ENCODE data around the gene SLC22A1.
A peak's percentile ranks its signal among the peaks of the same experiment; 100 is the strongest.
"Not testable (repeated sequence)": the region's sequence is repeated elsewhere in the genome, so short reads cannot be mapped to it uniquely, and the experiment has no call there.

SLC22A1 gene

GRCh38 chr6:160135907-160136655, 14.5 kb downstream of the SLC22A1 start:
- Mint-ChIP-seq H3K9me3 (no peaks in the 10 kb centered on the region), H3K27me3 (no peaks in the 10 kb centered on the region), H3K36me3 (peaks cover 6% of the 10 kb centered on the region), H3K4me1 (no peaks in the 10 kb centered on the region), H3K4me3 (no peak overlapping the region), H3K27ac (no peak overlapping the region)
- no peak for ATAC-seq

- H3K4me1 Mint-ChIP-seq, result no peaks in the 10 kb centered on the region
- H3K36me3 Mint-ChIP-seq, result peaks cover 6% of the 10 kb centered on the region
- no peak overlapping the region for H3K27ac Mint-ChIP-seq
- H3K27me3 Mint-ChIP-seq, result no peaks in the 10 kb centered on the region
- ATAC-seq, result no peak
- H3K4me3 Mint-ChIP-seq, result no peak overlapping the region
- no peaks in the 10 kb centered on the region for H3K9me3 Mint-ChIP-seq
Measured at GRCh38 chr6:160137130-160137988, 15.7 kb downstream of the SLC22A1 start.

GRCh38 chr6:160137989-160138835, 16.6 kb downstream of the SLC22A1 start:
- H3K27ac Mint-ChIP-seq, result no peak overlapping the region
- H3K27me3 Mint-ChIP-seq, result no peaks in the 10 kb centered on the region
- peaks cover 4% of the 10 kb centered on the region for H3K36me3 Mint-ChIP-seq
- no peaks in the 10 kb centered on the region for H3K9me3 Mint-ChIP-seq
- H3K4me1 Mint-ChIP-seq, result no peaks in the 10 kb centered on the region
- H3K4me3 Mint-ChIP-seq, result no peak overlapping the region
- ATAC-seq, result peak; percentile 4

- H3K4me3 Mint-ChIP-seq, result no peak overlapping the region
- no peaks in the 10 kb centered on the region for H3K9me3 Mint-ChIP-seq
- no peaks in the 10 kb centered on the region for H3K27me3 Mint-ChIP-seq
- H3K27ac Mint-ChIP-seq, result no peak overlapping the region
- ATAC-seq, result no peak
- no peaks in the 10 kb centered on the region for H3K4me1 Mint-ChIP-seq
- no peaks in the 10 kb centered on the region for H3K36me3 Mint-ChIP-seq
Measured at GRCh38 chr6:160138839-160139419, 17.3 kb downstream of the SLC22A1 start.

GRCh38 chr6:160139420-160139851, 17.8 kb downstream of the SLC22A1 start:
- Mint-ChIP-seq H3K4me3 (no peak overlapping the region), H3K27ac (no peak overlapping the region), H3K36me3 (peaks cover 3% of the 10 kb centered on the region), H3K27me3 (no peaks in the 10 kb centered on the region), H3K4me1 (no peaks in the 10 kb centered on the region), H3K9me3 (peaks cover 2% of the 10 kb centered on the region)
- ATAC-seq, result no peak

GRCh38 chr6:160140493-160140892, 18.9 kb downstream of the SLC22A1 start:
- not testable (repeated sequence) for H3K27ac Mint-ChIP-seq, H3K4me3 Mint-ChIP-seq, H3K4me1 Mint-ChIP-seq, H3K27me3 Mint-ChIP-seq, H3K36me3 Mint-ChIP-seq, H3K9me3 Mint-ChIP-seq, ATAC-seq

GRCh38 chr6:160141001-160141726, 19.5 kb downstream of the SLC22A1 start:
- H3K4me1 Mint-ChIP-seq, result no peaks in the 10 kb centered on the region
- peaks cover 2% of the 10 kb centered on the region for H3K9me3 Mint-ChIP-seq
- H3K36me3 Mint-ChIP-seq, result peaks cover 4% of the 10 kb centered on the region
- no peak for ATAC-seq
- no peaks in the 10 kb centered on the region for H3K27me3 Mint-ChIP-seq
- H3K4me3 Mint-ChIP-seq, result no peak overlapping the region
- H3K27ac Mint-ChIP-seq, result no peak overlapping the region

GRCh38 chr6:160142115-160142715, 20.6 kb downstream of the SLC22A1 start:
- no peaks in the 10 kb centered on the region for H3K27me3 Mint-ChIP-seq
- H3K4me3 Mint-ChIP-seq, result no peak overlapping the region
- H3K4me1 Mint-ChIP-seq, result no peaks in the 10 kb centered on the region
- H3K36me3 Mint-ChIP-seq, result peaks cover 7% of the 10 kb centered on the region
- H3K27ac Mint-ChIP-seq, result no peak overlapping the region
- ATAC-seq, result no peak
- peaks cover 2% of the 10 kb centered on the region for H3K9me3 Mint-ChIP-seq

GRCh38 chr6:160146454-160147145, 25.0 kb downstream of the SLC22A1 start:
- H3K9me3 Mint-ChIP-seq, result peaks cover 7% of the 10 kb centered on the region
- no peak overlapping the region for H3K27ac Mint-ChIP-seq
- H3K27me3 Mint-ChIP-seq, result no peaks in the 10 kb centered on the region
- ATAC-seq, result no peak
- H3K4me3 Mint-ChIP-seq, result no peak overlapping the region
- no peaks in the 10 kb centered on the region for H3K4me1 Mint-ChIP-seq
- peaks cover 15% of the 10 kb centered on the region for H3K36me3 Mint-ChIP-seq

GRCh38 chr6:160147146-160147536, 25.5 kb downstream of the SLC22A1 start:
- Mint-ChIP-seq H3K27ac (no peak overlapping the region), H3K9me3 (peaks cover 8% of the 10 kb centered on the region), H3K4me1 (no peaks in the 10 kb centered on the region), H3K36me3 (peaks cover 19% of the 10 kb centered on the region), H3K4me3 (no peak overlapping the region), H3K27me3 (no peaks in the 10 kb centered on the region)
- no peak for ATAC-seq

- H3K36me3 Mint-ChIP-seq, result peaks cover 21% of the 10 kb centered on the region
- no peaks in the 10 kb centered on the region for H3K27me3 Mint-ChIP-seq
- peaks cover 16% of the 10 kb centered on the region for H3K9me3 Mint-ChIP-seq
- no peaks in the 10 kb centered on the region for H3K4me1 Mint-ChIP-seq
- ATAC-seq, result no peak
- no peak overlapping the region for H3K4me3 Mint-ChIP-seq
- H3K27ac Mint-ChIP-seq, result no peak overlapping the region
Measured at GRCh38 chr6:160154471-160154870, 32.9 kb downstream of the SLC22A1 start.

- no peak overlapping the region for H3K27ac Mint-ChIP-seq
- no peak overlapping the region for H3K4me3 Mint-ChIP-seq
- H3K4me1 Mint-ChIP-seq, result no peaks in the 10 kb centered on the region
- H3K36me3 Mint-ChIP-seq, result peaks cover 14% of the 10 kb centered on the region
- H3K9me3 Mint-ChIP-seq, result peaks cover 10% of the 10 kb centered on the region
- no peak for ATAC-seq
- H3K27me3 Mint-ChIP-seq, result no peaks in the 10 kb centered on the region
Measured at GRCh38 chr6:160156842-160157241, 35.2 kb downstream of the SLC22A1 start.

- H3K9me3 Mint-ChIP-seq, result peaks cover 2% of the 10 kb centered on the region
- H3K4me1 Mint-ChIP-seq, result no peaks in the 10 kb centered on the region
- H3K36me3 Mint-ChIP-seq, result no peaks in the 10 kb centered on the region
- no peak for ATAC-seq
- no peak overlapping the region for H3K27ac Mint-ChIP-seq
- H3K27me3 Mint-ChIP-seq, result peaks cover 6% of the 10 kb centered on the region
- H3K4me3 Mint-ChIP-seq, result no peak overlapping the region
Measured at GRCh38 chr6:160160450-160160849, 38.8 kb downstream of the SLC22A1 start.
